Neural cell (in vitro differentiated cells): ENCODE results near the gene ETFA.

Experiments used
- EP300 ChIP-seq: fragments of 450-650 bp; conservative IDR thresholded peaks from 2 replicates; pipeline ENCODE4 v1.6.1; 2014; ENCODE audit warnings: antibody characterized with exemption, mild to moderate bottlenecking, moderate library complexity; ENCODE audit not compliant: poor library complexity, severe bottlenecking
- RAD21 ChIP-seq: fragments of 450-650 bp; conservative IDR thresholded peaks from 2 replicates; pipeline ENCODE4 v1.6.1; 2014; ENCODE audit warnings: antibody characterized with exemption, mild to moderate bottlenecking, moderate library complexity
- TF ChIP-seq, protein P1 (sequence below): fragments of 450-650 bp; IDR thresholded peaks from 2 replicates; pipeline ENCODE4 v1.5.1; 2014; ENCODE audit warnings: antibody characterized with exemption, mild to moderate bottlenecking, moderate library complexity; ENCODE audit not compliant: poor library complexity, severe bottlenecking
- TF ChIP-seq, protein P2 (sequence below): IDR thresholded peaks from 2 replicates; pipeline ENCODE4 v1.6.1; 2012; ENCODE audit warnings: borderline replicate concordance

DNA sequence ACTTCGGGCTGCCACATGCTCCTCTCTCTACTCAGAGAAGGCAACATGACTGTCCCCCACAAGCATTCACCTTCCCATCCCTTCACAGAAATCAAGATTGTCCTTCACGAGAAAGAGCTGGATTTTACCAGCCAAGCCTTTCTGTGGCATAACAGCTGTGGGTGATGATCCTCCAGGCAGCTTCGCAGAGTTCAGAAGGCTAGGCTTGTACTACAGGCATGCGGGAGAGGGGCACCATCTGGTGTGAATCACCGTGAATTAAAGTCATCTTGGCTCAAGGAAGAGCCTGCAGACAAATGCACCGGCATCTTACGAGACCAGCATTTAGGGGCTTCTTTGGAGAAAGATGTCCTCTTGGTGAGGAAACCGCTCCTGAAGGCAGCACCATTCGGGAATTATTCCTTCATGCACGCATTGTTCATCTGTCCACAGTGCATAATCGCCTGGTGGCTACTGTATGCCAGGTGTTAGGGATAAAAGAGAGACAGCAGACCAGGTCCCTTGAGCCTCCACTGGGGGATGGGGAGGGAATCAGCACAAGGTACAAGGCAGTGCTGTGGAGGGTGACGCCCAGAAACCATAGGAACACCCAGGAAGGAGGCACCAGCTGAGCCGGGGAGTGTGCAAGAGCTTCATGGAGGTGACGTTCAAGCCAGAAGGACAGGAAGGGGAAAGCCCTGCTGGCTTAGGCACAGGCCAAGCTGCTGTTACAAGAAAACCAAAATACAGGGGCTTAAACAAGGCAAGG, 142.9 kb downstream of the ETFA start:
- TF ChIP-seq, protein P1, sequence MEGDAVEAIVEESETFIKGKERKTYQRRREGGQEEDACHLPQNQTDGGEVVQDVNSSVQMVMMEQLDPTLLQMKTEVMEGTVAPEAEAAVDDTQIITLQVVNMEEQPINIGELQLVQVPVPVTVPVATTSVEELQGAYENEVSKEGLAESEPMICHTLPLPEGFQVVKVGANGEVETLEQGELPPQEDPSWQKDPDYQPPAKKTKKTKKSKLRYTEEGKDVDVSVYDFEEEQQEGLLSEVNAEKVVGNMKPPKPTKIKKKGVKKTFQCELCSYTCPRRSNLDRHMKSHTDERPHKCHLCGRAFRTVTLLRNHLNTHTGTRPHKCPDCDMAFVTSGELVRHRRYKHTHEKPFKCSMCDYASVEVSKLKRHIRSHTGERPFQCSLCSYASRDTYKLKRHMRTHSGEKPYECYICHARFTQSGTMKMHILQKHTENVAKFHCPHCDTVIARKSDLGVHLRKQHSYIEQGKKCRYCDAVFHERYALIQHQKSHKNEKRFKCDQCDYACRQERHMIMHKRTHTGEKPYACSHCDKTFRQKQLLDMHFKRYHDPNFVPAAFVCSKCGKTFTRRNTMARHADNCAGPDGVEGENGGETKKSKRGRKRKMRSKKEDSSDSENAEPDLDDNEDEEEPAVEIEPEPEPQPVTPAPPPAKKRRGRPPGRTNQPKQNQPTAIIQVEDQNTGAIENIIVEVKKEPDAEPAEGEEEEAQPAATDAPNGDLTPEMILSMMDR: no peak
- no peak for TF ChIP-seq RAD21
- TF ChIP-seq, protein P2, sequence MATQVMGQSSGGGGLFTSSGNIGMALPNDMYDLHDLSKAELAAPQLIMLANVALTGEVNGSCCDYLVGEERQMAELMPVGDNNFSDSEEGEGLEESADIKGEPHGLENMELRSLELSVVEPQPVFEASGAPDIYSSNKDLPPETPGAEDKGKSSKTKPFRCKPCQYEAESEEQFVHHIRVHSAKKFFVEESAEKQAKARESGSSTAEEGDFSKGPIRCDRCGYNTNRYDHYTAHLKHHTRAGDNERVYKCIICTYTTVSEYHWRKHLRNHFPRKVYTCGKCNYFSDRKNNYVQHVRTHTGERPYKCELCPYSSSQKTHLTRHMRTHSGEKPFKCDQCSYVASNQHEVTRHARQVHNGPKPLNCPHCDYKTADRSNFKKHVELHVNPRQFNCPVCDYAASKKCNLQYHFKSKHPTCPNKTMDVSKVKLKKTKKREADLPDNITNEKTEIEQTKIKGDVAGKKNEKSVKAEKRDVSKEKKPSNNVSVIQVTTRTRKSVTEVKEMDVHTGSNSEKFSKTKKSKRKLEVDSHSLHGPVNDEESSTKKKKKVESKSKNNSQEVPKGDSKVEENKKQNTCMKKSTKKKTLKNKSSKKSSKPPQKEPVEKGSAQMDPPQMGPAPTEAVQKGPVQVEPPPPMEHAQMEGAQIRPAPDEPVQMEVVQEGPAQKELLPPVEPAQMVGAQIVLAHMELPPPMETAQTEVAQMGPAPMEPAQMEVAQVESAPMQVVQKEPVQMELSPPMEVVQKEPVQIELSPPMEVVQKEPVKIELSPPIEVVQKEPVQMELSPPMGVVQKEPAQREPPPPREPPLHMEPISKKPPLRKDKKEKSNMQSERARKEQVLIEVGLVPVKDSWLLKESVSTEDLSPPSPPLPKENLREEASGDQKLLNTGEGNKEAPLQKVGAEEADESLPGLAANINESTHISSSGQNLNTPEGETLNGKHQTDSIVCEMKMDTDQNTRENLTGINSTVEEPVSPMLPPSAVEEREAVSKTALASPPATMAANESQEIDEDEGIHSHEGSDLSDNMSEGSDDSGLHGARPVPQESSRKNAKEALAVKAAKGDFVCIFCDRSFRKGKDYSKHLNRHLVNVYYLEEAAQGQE: no peak
- TF ChIP-seq EP300: no peak
